Hepatocyte (in vitro differentiated cells): ENCODE measurements around the gene LRRC46.

Experiments used
- EZH2 ChIP-seq: fragments of 200-600 bp; sonication (generic); IDR thresholded peaks from 2 replicates; pipeline ENCODE4 v1.6.1; 2016; ENCODE audit warnings: antibody characterized with exemption, mild to moderate bottlenecking, borderline replicate concordance
- TF ChIP-seq, protein P1 (sequence below): fragments of 200-600 bp; sonication (generic); IDR thresholded peaks from 2 replicates; pipeline ENCODE4 v1.5.1; 2016; ENCODE audit warnings: antibody characterized with exemption, mild to moderate bottlenecking; ENCODE audit not compliant: poor library complexity

DNA sequence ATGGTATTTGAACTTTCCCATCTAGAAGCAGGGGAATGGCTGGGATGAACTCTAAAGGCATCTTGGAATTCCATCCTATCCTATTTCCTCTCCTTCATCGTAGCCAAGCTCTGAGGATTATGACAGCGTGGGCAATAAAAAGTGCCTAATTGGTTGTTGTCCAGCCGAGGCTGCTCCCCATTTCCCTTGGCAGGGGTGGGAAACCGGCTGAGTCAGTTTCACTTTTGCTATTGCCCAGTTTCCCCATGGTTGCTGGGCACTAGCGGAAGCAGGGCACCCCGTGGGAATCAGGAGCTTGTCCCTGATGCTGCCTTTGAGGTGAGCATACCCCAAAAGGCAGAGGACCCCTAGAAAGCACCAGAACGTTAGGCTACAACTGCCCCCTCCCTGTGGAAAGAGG, 50.8 kb downstream of the LRRC46 start:
- TF ChIP-seq EZH2 = no peak
- TF ChIP-seq, protein P1, sequence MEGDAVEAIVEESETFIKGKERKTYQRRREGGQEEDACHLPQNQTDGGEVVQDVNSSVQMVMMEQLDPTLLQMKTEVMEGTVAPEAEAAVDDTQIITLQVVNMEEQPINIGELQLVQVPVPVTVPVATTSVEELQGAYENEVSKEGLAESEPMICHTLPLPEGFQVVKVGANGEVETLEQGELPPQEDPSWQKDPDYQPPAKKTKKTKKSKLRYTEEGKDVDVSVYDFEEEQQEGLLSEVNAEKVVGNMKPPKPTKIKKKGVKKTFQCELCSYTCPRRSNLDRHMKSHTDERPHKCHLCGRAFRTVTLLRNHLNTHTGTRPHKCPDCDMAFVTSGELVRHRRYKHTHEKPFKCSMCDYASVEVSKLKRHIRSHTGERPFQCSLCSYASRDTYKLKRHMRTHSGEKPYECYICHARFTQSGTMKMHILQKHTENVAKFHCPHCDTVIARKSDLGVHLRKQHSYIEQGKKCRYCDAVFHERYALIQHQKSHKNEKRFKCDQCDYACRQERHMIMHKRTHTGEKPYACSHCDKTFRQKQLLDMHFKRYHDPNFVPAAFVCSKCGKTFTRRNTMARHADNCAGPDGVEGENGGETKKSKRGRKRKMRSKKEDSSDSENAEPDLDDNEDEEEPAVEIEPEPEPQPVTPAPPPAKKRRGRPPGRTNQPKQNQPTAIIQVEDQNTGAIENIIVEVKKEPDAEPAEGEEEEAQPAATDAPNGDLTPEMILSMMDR = no peak
